ENCODE results near the gene OR8B4. TPM values are rescaled to one million over a fixed set of nuclear protein-coding genes. Genes with fewer than 3 reads are reported as not detected.
A peak's percentile ranks its signal among the peaks of the same experiment; 100 is the strongest.
"Not testable (repeated sequence)": the region's sequence is repeated elsewhere in the genome, so short reads cannot be mapped to it uniquely, and the experiment has no call there.

OR8B4 gene
- total RNA-seq, 3 donors from 2014 or later = not detected

- H3K4me3 Mint-ChIP-seq = no peak overlapping the region
- no peaks in the 10 kb centered on the region for H3K36me3 Mint-ChIP-seq (ENCODE audit: insufficient read depth)
- H3K4me1 Mint-ChIP-seq (ENCODE audit: low read depth) = no peaks in the 10 kb centered on the region
- peaks cover 6% of the 10 kb centered on the region for H3K9me3 Mint-ChIP-seq
- peaks cover 8% of the 10 kb centered on the region for H3K27me3 Mint-ChIP-seq (ENCODE audit: low read depth)
- DNase-seq (no peak), ATAC-seq (no peak)
Observed at GRCh38 chr11:124442442-124442841, 17.8 kb upstream of the OR8B4 start.

GRCh38 chr11:124441519-124441918 lies 16.8 kb upstream of the OR8B4 start:
- Mint-ChIP-seq H3K4me1 (ENCODE audit: low read depth) (no peaks in the 10 kb centered on the region), H3K4me3 (no peak overlapping the region), H3K9me3 (peaks cover 6% of the 10 kb centered on the region), H3K36me3 (ENCODE audit: insufficient read depth) (no peaks in the 10 kb centered on the region), H3K27me3 (ENCODE audit: low read depth) (peaks cover 8% of the 10 kb centered on the region)
- ATAC-seq = no peak
- no peak for DNase-seq

- Mint-ChIP-seq H3K36me3 (ENCODE audit: insufficient read depth) (no peaks in the 10 kb centered on the region), H3K4me3 (no peak overlapping the region), H3K9me3 (peaks cover 6% of the 10 kb centered on the region), H3K27me3 (ENCODE audit: low read depth) (peaks cover 8% of the 10 kb centered on the region), H3K4me1 (ENCODE audit: low read depth) (no peaks in the 10 kb centered on the region)
- DNase-seq (no peak), ATAC-seq (no peak)
Observed at GRCh38 chr11:124441081-124441480, 16.4 kb upstream of the OR8B4 start.

- no peak for ATAC-seq
Observed at GRCh38 chr11:124440608-124441007, 15.9 kb upstream of the OR8B4 start.

GRCh38 chr11:124434699-124435098 lies 10.0 kb upstream of the OR8B4 start:
- peaks cover 12% of the 10 kb centered on the region for H3K27me3 Mint-ChIP-seq (ENCODE audit: low read depth)
- no peak for DNase-seq
- H3K4me3 Mint-ChIP-seq = no peak overlapping the region
- no peak for ATAC-seq
- H3K4me1 Mint-ChIP-seq (ENCODE audit: low read depth) = no peaks in the 10 kb centered on the region
- H3K36me3 Mint-ChIP-seq (ENCODE audit: insufficient read depth) = no peaks in the 10 kb centered on the region
- H3K9me3 Mint-ChIP-seq = peaks cover 7% of the 10 kb centered on the region

More at GRCh38 chr11:124440608-124441007, 15.9 kb upstream of the OR8B4 start:
- DNase-seq = no peak
- H3K4me3 Mint-ChIP-seq = no peak overlapping the region
- peaks cover 8% of the 10 kb centered on the region for H3K27me3 Mint-ChIP-seq (ENCODE audit: low read depth)
- H3K9me3 Mint-ChIP-seq = peaks cover 6% of the 10 kb centered on the region
- H3K4me1 Mint-ChIP-seq (ENCODE audit: low read depth) = no peaks in the 10 kb centered on the region
- no peaks in the 10 kb centered on the region for H3K36me3 Mint-ChIP-seq (ENCODE audit: insufficient read depth)

- peaks cover 8% of the 10 kb centered on the region for H3K27me3 Mint-ChIP-seq (ENCODE audit: low read depth)
- H3K36me3 Mint-ChIP-seq (ENCODE audit: insufficient read depth) = no peaks in the 10 kb centered on the region
- no peak overlapping the region for H3K4me3 Mint-ChIP-seq
- H3K4me1 Mint-ChIP-seq (ENCODE audit: low read depth) = no peaks in the 10 kb centered on the region
- ATAC-seq (no peak), DNase-seq (no peak)
- peaks cover 11% of the 10 kb centered on the region for H3K9me3 Mint-ChIP-seq
Observed at GRCh38 chr11:124429599-124429998, 4.9 kb upstream of the OR8B4 start.

GRCh38 chr11:124421043-124421442 lies 3.6 kb downstream of the OR8B4 start:
- H3K9me3 Mint-ChIP-seq = no peaks in the 10 kb centered on the region
- ATAC-seq (no peak), DNase-seq (no peak)
- H3K4me3 Mint-ChIP-seq = no peak overlapping the region
- H3K27me3 Mint-ChIP-seq (ENCODE audit: low read depth) = peaks cover 3% of the 10 kb centered on the region
- H3K36me3 Mint-ChIP-seq (ENCODE audit: insufficient read depth) = no peaks in the 10 kb centered on the region
- H3K4me1 Mint-ChIP-seq (ENCODE audit: low read depth) = no peaks in the 10 kb centered on the region

- no peaks in the 10 kb centered on the region for H3K4me1 Mint-ChIP-seq (ENCODE audit: low read depth)
- H3K4me3 Mint-ChIP-seq = no peak overlapping the region
- no peak for DNase-seq
- peaks cover 12% of the 10 kb centered on the region for H3K27me3 Mint-ChIP-seq (ENCODE audit: low read depth)
- H3K9me3 Mint-ChIP-seq = no peaks in the 10 kb centered on the region
- no peak for ATAC-seq
- no peaks in the 10 kb centered on the region for H3K36me3 Mint-ChIP-seq (ENCODE audit: insufficient read depth)
Observed at GRCh38 chr11:124415356-124415923, 9.2 kb downstream of the OR8B4 start.

- H3K4me1 Mint-ChIP-seq (ENCODE audit: low read depth) = no peaks in the 10 kb centered on the region
- DNase-seq (no peak), ATAC-seq (no peak)
- H3K9me3 Mint-ChIP-seq = no peaks in the 10 kb centered on the region
- no peaks in the 10 kb centered on the region for H3K36me3 Mint-ChIP-seq (ENCODE audit: insufficient read depth)
- no peak overlapping the region for H3K4me3 Mint-ChIP-seq
- H3K27me3 Mint-ChIP-seq (ENCODE audit: low read depth) = peaks cover 19% of the 10 kb centered on the region
Observed at GRCh38 chr11:124409906-124410305, 14.8 kb downstream of the OR8B4 start.

- no peak overlapping the region for H3K4me3 Mint-ChIP-seq
- ATAC-seq (no peak), DNase-seq (no peak)
- H3K4me1 Mint-ChIP-seq (ENCODE audit: low read depth) = no peaks in the 10 kb centered on the region
- no peaks in the 10 kb centered on the region for H3K9me3 Mint-ChIP-seq
- H3K36me3 Mint-ChIP-seq (ENCODE audit: insufficient read depth) = no peaks in the 10 kb centered on the region
- H3K27me3 Mint-ChIP-seq (ENCODE audit: low read depth) = peaks cover 13% of the 10 kb centered on the region
Observed at GRCh38 chr11:124405581-124405980, 19.1 kb downstream of the OR8B4 start.

GRCh38 chr11:124403186-124403585 lies 21.5 kb downstream of the OR8B4 start:
- not testable (repeated sequence) for H3K9me3 Mint-ChIP-seq; ATAC-seq; H3K36me3 Mint-ChIP-seq (ENCODE audit: insufficient read depth); DNase-seq; H3K4me1 Mint-ChIP-seq (ENCODE audit: low read depth); H3K4me3 Mint-ChIP-seq; H3K27me3 Mint-ChIP-seq (ENCODE audit: low read depth)

GRCh38 chr11:124402326-124402922 lies 22.2 kb downstream of the OR8B4 start:
- no peaks in the 10 kb centered on the region for H3K4me1 Mint-ChIP-seq (ENCODE audit: low read depth)
- DNase-seq = no peak
- no peaks in the 10 kb centered on the region for H3K9me3 Mint-ChIP-seq
- H3K27me3 Mint-ChIP-seq (ENCODE audit: low read depth) = no peaks in the 10 kb centered on the region
- H3K36me3 Mint-ChIP-seq (ENCODE audit: insufficient read depth) = no peaks in the 10 kb centered on the region
- ATAC-seq = peak in 1 of 2 donors; percentile 54
- H3K4me3 Mint-ChIP-seq = no peak overlapping the region

GRCh38 chr11:124398924-124399323 lies 25.7 kb downstream of the OR8B4 start, which contains the start of gene OR8B3:
TSS of gene OR8B3 (minus strand) at chr11:124399024. CDS start at chr11:124397351, 1,673 bp downstream.
- no peak within 1 kb of the TSS for H3K4me3 Mint-ChIP-seq
- no peaks in the 10 kb centered on the region for H3K36me3 Mint-ChIP-seq (ENCODE audit: insufficient read depth)
- no peaks in the 10 kb centered on the region for H3K9me3 Mint-ChIP-seq
- no peak for DNase-seq
- H3K27me3 Mint-ChIP-seq (ENCODE audit: low read depth) = no peaks in the 10 kb centered on the region
- ATAC-seq = no peak
- no peaks in the 10 kb centered on the region for H3K4me1 Mint-ChIP-seq (ENCODE audit: low read depth)

GRCh38 chr11:124396847-124397246 lies 27.8 kb downstream of the OR8B4 start:
- DNase-seq; H3K36me3 Mint-ChIP-seq (ENCODE audit: insufficient read depth); H3K27me3 Mint-ChIP-seq (ENCODE audit: low read depth); H3K9me3 Mint-ChIP-seq; H3K4me3 Mint-ChIP-seq; H3K4me1 Mint-ChIP-seq (ENCODE audit: low read depth); ATAC-seq: not testable (repeated sequence)

- Mint-ChIP-seq H3K9me3 (peaks cover 4% of the 10 kb centered on the region), H3K27me3 (ENCODE audit: low read depth) (peaks cover 5% of the 10 kb centered on the region), H3K4me3 (no peak overlapping the region), H3K36me3 (ENCODE audit: insufficient read depth) (no peaks in the 10 kb centered on the region), H3K4me1 (ENCODE audit: low read depth) (no peaks in the 10 kb centered on the region)
- DNase-seq = no peak
- no peak for ATAC-seq
Observed at GRCh38 chr11:124394408-124394807, 30.3 kb downstream of the OR8B4 start.
